Putamen (tissue), 1 donor: ENCODE results near the gene POP7.
"Not testable (repeated sequence)": the region's sequence is repeated elsewhere in the genome, so short reads cannot be mapped to it uniquely, and the experiment has no call there.

Source experiments
- DNase-seq: peaks from one replicate; pipeline ENCODE4 v3.0.0-alpha.2; 2016; ENCODE audit warnings: low spot score

The POP7 gene

DNA sequence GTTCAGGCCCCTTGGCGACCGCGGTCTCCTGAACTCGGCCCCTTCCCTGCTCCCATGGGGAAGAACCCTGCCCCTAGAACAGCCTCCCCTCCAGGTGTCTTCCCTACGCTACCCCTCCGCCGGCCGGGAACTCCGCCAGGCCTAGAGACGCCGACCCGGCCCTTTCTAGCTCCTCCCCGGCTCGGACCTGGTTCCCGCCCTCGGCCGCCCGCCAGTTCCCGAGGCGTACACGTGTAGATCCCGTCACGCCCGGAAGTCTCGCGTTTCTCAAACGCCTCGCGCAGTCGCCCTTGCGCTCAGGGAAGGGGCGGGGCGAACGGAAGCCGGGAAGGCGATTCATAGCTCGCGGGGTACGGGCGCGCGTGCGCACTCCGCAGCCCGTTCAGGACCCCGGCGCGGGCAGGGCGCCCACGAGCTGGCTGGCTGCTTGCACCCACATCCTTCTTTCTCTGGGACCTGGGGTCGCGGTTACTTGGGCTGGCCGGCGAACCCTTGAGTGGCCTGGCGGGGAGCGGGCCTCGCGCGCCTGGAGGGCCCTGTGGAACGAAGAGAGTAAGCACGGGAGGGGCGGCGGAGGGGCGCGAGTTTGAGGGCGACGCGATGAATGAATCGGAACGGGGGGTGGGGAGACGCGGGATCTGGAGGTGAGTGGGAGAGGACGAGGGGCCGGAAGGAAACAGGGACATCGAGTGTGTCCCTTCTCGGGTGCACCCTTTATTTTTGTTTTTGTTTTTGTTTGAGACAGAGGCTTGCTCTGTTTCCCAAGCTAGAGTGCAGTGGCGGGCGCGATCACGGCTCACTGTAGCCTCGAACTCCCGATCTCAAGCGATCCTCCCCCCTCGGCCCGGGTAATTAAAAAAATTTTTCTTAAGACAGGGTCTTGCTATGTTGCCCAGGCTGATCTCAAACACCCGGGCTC, at the start of gene POP7:
TSS of gene POP7 (plus strand) at position 369 of the 919 bp plus-strand sequence. CDS start 710 bp downstream, outside the sequence.
- peak; percentile 95 for DNase-seq

DNA sequence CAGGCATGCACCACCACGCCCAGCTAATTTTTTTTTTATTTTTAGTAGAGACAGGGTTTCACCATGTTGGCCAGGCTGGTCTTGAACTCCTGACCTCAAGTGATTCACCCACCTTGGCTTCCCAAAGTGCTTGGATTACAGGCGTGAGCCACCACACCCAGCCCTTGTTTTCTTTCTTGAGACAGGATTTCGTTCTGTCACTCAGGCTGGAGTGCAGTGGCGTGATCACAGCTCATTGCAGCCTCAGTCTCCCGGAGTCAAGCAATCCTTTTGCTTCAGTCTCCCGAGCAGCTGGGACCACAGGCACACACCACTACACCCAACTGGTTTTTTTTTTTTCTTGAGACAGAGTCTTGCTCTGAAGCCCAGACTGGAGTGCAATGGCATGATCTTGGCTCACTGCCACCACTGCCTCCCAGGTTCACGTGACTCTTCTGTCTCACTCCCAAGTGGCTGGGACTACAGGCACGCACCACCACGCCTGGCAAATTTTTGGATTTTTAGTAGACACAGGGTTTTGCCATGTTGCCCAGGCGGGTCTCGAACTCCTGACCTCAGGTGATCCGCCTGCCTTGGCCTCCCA, 43.6 kb upstream of the POP7 start:
- DNase-seq: not testable (repeated sequence)

DNA sequence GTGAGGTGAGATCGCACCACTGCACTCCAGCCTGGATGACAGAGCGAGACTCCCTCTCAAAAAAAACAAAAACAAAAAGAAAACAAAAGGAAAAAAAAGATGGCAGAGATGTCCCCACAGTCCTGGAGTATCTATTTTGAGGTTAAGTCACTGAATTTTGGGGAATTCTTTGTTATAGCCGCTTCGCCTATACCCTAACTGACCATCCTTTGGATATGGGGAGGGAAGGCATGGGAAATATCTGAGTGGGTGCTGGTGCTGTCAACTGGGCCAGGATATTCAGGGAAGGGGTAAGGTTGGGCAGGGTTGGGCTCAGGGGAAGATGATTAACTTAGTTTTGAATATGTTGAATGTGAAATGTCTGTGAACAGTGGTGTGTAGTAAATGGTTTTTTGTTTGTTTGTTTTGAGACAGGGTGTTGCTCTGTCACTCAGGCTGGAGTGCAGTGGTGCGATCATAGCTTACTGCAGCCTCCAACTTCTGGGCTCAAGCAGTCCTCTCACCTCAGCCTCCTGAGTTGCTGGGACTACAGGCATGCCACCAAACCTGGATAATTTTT, 40.7 kb upstream of the POP7 start:
- no peak for DNase-seq

DNA sequence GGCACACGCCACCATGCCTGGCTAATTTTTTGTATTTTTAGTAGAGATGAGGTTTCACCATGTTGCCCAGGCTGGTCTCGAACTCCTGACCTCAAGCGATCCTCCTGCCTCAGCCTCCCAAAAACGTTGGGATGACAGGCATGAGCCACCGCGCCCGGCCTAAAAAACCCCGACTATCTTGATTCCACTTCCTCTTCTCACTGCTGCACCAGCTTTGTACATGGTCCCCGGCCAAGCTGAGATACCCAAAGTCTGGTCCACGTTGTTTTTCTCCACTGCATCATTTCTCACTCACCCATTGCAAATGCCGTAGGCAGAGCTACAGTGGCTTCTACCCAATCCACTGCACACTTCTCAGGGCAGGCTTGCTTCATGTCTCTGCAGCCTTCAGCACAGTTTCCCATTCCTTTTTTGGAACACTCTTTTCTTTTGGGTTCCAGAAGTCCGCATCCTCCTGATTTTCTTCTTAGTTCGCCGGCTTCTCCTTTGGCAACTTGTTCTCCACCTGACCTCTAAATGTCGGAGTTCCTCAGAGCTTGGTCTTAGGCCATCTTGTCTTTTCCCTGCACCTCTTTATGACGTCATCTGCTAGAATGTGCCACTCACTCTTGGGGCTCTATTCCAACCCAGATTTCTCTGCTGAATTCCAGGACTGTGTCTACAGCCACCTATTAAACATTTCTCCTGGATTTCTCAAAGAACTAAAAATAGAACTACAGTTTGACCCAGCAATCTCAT, 38.4 kb upstream of the POP7 start:
- no peak for DNase-seq

DNA sequence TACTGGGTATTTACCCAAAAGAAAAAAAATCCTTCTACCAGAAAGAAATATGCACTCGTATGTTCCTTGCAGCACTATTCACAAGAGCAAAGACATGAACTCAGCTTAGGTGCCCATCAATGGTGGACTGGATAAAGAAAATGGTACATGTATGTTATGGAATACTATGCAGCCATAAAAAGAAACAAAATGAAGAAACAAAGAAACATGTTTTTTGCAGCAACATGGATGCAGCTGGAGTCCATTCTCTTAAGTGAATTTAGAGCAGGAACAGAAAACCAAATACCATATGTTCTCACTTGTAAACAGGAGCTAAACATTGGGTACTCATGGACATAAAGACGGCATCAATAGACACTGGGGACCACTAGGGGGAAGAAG, 37.9 kb upstream of the POP7 start:
- no peak for DNase-seq

DNA sequence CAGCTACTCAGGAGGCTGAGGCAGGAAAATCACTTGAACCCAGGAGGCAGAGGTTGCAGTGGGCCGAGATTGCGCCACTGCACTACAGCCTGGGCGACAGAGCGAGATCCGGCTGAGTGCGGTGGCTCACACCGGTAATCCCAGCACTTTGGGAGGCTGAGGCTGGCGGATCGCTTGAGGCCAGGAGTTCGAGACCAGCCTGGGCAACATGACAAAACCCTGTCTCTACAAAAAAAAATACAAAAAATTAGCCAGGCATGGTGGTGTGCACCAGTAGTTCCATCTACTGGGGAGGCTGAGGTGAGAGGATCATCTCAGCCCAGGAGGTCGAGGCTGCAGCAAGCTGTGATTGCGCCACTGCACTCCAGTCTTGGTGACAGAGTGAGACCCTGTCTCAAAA, 36.8 kb upstream of the POP7 start:
- not testable (repeated sequence) for DNase-seq

DNA sequence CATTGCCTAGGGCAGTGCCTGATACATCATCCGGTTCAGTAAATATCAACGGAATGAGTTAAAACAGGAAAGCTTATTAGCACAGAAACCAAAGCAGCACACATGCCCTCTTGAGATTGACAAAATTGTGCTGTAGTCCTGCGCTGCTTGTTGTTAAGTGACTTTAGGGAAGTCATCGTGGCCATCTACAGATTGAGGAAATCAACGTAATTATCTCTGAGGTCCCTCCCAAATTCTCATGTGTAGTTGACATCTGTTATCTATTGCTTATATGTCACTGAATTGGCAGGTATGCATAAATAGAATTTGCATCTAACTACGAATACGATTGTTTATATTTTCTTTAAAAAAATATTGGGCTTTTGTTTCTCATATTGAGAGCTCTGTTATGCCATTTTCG, 35.8 kb upstream of the POP7 start:
- no peak for DNase-seq

DNA sequence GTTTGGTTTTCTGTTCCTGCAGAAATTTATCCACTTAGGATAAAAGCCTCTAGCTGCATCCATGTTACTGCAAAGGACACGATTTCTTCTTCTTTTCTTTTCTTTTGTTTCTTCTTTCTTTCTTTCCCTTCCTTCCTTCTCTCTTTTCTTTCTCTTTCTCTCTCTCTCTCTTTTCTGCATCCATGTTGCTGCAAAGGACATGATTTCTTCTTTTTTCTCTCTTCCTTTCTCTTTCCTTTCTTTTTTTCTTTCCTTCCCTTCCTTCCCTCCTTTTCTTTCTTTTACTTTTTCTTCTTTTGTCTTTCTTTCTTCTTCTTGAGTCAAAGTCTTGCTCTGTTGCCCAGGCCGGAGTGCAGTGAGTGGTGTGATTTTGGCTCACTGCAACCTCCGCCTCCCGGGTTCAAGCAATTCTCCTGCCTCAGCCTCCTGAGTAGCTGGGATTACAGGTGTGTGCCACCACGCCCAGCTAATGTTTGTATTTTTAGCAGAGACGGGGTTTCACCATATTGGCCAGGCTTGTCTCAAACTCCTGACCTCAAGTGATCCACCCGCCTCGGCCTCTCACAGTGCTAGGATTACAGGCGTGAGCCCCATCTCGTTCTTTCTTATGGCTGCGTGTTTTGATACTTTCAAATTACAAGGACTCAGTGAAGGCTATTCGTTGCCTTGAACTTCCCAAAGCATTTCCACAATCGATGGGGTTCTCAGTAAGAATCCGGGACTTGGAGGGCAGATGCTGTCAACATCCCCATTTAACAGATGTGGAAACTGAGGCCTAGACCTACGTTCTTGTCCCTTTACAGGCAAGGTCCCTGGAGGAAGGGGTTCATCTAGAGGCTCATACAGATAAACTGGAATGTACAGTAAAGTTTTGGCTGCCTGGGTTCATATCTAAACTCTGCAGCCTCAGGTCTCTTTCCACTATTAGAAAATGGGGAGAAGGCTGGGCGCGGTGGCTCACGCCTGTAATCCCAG, 34.3 kb upstream of the POP7 start:
- no peak for DNase-seq

DNA sequence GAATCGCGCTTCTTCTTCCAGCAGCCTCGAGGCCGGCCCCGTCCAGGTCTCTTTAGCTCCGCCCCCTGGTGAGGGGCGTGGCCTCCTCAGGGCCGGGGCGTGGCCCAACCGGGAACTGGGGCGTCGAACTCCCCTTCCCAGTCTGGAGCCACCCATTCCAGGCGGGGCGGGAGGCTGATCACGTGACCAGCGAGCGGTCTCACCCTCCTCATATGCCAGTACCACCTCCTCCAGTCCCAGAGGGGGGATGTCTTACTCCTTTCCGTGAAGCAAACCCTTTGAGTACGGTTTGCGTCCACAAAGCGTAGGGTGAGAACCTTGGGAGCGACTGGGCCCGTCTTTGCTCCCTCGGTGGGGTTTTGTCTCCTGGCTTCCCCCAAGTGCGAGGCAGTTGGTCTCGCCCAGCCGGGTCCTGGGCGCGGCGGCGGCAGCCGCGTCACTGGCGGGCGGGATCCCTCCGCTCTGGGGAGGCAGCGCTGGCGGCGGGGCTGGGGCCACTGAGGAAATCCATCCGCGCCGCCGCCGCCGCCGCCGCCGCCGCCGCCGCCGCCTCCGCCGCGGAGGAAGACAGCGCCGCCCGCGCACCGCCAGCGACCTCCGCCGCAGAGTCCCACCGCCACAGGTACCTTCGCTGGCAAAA, 32.5 kb upstream of the POP7 start, which contains the start of gene GNB2:
TSS of gene GNB2 (plus strand) at position 439 of the 640 bp plus-strand sequence. CDS start 2,526 bp downstream, outside the sequence.
- DNase-seq: peak; percentile 99

DNA sequence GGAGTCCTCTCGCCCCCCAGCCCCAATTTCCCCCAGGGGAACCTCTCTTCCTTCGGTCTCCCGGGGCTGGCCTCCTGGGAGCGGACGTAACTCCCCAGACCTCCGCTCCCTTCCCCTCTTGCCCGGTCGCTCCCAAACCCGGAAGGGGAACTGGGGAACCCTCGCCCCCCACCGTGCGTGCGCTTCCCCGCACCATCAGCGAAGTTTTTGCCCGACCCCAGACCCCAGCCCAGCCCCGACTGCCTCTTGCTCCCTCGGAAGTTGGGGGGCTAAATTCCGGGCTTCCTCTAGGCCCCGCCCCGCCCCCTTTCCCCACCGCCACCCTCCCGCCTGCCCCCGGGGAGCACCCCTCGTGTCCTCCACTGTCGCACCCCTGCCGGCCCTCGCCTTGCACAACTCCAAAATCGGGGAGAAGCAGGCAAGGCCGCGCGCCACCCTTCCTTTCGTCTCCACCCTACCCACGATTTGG, 31.9 kb upstream of the POP7 start:
- DNase-seq: peak; percentile 34

DNA sequence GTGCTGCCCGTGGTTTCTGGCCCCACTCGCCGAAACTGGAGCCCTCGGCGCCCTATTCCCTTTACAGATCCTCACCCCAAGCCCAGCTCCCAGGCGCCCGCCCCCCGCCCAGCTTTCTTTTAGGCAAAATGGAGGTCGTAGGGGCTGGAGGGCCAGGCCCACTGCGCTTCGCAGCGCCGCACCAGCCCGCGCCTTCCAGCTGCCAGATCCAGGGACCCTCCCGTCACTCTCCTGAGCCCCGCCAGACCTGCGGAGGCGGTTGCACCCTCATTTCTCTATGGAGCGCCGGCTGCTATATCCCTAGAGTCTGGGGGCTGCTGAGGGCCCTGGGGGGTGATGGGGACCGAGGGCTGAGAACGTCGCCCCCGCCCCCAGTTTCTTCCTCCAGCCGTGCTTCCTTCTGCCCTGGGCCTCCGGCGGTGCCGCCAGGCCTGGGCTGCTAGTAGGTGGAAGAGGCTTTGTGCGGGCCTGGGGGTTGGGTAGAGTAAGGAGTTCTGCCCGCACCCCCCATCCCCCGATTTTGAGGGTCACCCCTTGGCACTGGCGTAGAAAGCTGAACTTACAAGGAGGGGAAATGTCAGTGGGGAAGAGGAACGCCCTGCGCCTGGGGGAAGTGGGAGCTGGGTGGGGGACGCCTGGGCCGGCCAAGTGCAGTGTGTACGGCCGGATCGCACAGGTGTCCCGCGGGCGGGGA, 31.4 kb upstream of the POP7 start:
- peak; percentile 32 for DNase-seq

DNA sequence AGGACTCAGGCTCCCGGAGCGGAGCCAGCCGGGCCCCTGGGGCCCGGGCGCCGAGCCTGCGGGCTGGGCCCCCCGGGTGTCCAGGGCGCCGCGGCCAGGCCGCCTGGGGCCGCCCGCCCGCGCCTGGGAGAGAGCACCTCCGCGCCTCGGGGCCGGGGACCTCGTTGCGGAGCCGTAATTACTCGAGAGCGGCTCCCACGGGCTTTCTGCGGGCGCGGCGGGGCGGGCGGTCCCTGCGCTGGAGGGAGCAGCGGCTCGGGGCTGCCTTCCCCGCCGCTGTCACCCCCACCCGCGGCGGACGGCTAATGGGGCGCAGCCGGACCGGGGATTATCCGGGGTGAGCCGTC, 30.8 kb upstream of the POP7 start:
- no peak for DNase-seq

DNA sequence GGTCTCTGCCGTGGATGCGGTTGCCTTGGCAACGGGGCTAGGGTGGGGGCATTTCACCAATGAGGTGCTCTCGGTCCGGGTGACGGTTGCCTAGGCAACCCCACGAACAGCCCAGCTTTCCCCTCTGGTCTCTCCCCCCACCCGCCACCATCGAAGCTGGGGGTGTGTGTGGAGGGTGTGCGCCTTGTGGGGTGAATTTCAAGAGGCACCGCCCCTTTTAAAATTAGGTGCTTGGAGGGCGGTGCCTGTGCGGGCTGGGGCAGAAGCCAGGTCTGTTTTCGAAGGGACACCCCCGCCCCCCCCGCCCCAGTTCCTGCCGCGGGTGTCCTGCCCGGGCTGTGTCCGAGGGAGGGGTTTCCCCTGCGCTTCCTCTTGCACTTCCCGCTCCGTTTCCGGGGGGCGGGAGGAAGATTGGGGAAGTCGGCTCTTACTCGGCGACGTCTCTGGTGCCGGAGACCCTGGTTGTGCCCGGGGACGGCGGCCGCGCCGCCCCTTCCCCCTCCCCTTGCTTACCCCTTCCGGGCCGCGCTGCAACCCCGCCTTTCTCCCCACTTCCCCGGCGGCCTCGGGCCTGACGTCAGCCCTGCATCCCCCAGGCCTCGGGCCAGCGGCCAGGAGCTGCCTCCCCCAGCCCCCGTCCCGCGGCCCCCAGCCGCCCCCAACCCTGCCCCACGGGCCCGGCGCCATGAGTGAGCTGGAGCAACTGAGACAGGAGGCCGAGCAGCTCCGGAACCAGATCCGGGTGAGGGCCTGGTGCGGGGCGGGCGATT, 30.2 kb upstream of the POP7 start:
- DNase-seq: peak; percentile 91

DNA sequence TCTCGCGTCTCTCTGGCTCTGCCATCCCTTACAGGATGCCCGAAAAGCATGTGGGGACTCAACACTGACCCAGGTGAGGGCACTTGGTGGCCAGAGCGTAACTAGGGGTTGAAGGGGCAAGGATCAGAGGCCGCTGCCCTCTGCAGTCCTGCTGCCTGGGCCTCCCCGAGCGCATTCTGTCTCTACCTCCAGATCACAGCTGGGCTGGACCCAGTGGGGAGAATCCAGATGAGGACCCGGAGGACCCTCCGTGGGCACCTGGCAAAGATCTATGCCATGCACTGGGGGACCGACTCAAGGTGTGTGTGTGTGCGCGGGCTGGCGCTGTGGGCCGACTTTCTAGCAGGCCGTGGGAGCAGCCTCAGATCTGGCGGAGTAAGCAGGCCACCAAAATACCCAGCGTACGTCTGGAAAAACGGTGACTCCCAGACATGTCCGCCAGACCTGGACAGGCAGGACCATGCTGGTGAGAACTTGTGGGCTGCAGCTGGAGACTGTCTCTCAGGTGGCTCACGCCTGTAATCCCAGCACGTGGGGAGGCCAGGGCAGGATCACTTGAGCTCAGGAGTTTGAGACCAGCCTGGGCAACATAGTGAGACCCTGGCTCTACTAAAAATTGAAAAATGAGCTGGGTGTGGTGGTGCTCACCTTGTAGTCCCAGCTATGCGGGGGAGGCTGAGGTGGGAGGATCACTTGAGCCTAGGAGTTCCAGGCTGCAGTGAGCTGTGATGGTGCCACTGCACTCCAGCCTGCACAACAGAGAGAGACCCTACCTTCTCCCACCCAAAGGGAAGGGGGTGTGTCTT, 29.2 kb upstream of the POP7 start:
- DNase-seq: no peak

DNA sequence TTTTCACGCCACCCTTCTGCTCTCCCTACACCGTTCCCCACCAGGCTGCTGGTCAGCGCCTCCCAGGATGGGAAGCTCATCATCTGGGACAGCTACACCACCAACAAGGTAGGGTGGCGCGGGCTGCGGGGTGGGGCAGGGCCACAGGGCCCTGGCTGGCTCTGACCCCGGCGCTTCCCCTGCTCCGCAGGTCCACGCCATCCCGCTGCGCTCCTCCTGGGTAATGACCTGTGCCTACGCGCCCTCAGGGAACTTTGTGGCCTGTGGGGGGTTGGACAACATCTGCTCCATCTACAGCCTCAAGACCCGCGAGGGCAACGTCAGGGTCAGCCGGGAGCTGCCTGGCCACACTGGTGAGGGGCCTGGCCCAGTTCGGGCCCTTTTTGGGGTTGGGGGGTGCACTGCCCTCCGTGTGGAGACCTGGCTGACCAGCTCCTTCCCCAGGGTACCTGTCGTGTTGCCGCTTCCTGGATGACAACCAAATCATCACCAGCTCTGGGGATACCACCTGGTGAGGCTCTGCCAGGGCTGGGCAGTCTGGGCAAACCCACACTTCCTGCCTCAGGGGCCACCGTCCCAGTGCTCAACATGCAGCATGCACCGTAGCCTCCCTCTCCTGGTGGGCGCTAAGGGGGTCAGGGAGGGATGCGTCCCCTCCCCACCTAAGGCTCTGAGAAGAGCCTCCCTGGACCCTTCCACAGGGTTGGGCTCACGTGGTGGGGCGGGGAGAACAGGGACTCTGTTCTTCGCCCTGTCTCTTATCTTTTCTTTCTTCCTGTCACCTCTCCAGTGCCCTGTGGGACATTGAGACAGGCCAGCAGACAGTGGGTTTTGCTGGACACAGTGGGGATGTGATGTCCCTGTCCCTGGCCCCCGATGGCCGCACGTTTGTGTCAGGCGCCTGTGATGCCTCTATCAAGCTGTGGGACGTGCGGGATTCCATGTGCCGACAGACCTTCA, 28.3 kb upstream of the POP7 start:
- DNase-seq: no peak

DNA sequence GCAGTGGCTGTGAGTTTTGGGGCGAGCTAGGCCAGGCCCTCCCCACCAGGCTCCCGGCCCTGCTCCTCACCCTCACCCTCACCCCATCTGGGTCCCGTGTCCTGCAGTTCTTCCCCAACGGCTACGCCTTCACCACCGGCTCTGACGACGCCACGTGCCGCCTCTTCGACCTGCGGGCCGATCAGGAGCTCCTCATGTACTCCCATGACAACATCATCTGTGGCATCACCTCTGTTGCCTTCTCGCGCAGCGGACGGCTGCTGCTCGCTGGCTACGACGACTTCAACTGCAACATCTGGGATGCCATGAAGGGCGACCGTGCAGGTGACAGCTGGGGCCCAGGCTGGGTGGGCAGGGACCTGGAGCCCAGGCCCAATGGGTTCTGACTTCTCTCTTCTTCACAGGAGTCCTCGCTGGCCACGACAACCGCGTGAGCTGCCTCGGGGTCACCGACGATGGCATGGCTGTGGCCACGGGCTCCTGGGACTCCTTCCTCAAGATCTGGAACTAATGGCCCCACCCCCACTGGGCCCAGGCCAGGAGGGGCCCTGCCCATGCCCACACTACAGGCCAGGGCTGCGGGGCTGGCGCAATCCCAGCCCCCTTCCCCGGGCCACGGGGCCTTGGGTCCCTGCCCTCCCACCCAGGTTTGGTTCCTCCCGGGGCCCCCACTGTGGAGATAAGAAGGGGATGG, 27.5 kb upstream of the POP7 start:
- DNase-seq: no peak
